DND-41 (cell line): Measurements from ENCODE around the gene FDXR.

ENCODE experiments used
- CTCF ChIP-seq: IDR thresholded peaks from 2 replicates; pipeline ENCODE4 v1.5.1; 2012; ENCODE audit warnings: borderline replicate concordance, low read length, moderate library complexity, mild to moderate bottlenecking; ENCODE audit not compliant: poor library complexity, severe bottlenecking; ENCODE audit errors: extremely low read depth
- EZH2 ChIP-seq: IDR thresholded peaks from 3 replicates; pipeline ENCODE4 v1.6.1; 2012; ENCODE audit warnings: borderline replicate concordance, low read depth, mild to moderate bottlenecking, moderate library complexity, low read length, inconsistent platforms; ENCODE audit not compliant: severe bottlenecking

DNA sequence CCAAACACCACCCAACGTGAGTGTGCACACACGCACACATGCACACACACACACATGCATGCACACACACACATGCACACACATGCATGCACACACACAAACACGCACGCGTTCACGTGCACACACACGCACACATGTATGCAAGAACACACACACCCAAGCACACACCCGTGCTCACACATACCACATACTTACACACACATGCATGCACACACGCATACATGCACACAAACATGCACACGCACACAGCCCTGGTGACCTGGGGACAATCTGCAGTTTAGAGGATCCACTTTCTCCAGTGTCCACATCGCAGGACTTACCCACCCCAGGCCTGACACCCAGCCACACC lies 44.0 kb upstream of the FDXR start:
- TF ChIP-seq CTCF = no peak
- TF ChIP-seq EZH2 = no peak
